Panc1 (cell line): ENCODE data around the gene RIPOR2. TPM values are rescaled to one million over a fixed set of nuclear protein-coding genes. Genes with fewer than 3 reads are reported as not detected.
A peak's percentile ranks its signal among the peaks of the same experiment; 100 is the strongest.

Experiments used
- ATAC-seq: fragments of 200-7000 bp; cut with Tn5 transposase; 2 replicates; pipeline ENCODE4 v1.9.1; 2020; ENCODE audit warnings: mild to moderate bottlenecking, moderate library complexity
- BruUV-seq: library from RNA; stranded (reverse); fragments of 400-500 nt; replicated peaks from 2 replicates; lab custom pipeline; 2021; lab: Mats Ljungman, UMichigan
- CTCF ChIA-PET: fragments of 300-600 bp; sonication (Branson Sonifier 250); formaldehyde crosslinking; loops from one replicate; lab custom pipeline; 2022; ENCODE audit warnings: antibody characterized with exemption; lab: Charles Lee
- POLR2A ChIA-PET: fragments of 300-600 bp; sonication (Branson Sonifier 250); formaldehyde crosslinking; loops from one replicate; lab custom pipeline; 2022; ENCODE audit warnings: antibody characterized with exemption; lab: Charles Lee
- DNase-seq: peaks from one replicate; pipeline ENCODE4 v3.0.0-alpha.2; 2010; ENCODE audit warnings: low read depth, low spot score
- H3K27ac ChIP-seq: 2 replicates; pipeline ENCODE4 v1.5.1; 2011; ENCODE audit warnings: mild to moderate bottlenecking, low read length, inconsistent platforms
- H3K27me3 ChIP-seq: fragments of 200-500 bp; sonication (Bioruptor generic); 2 replicates; pipeline ENCODE4 v1.6.0; 2014; ENCODE audit warnings: low read length, inconsistent platforms; ENCODE audit not compliant: control insufficient read depth, insufficient read depth
- H3K36me3 ChIP-seq: fragments of 200-500 bp; sonication (Bioruptor generic); 2 replicates; pipeline ENCODE4 v1.5.1; 2014; ENCODE audit warnings: inconsistent platforms, mild to moderate bottlenecking, low read length, moderate library complexity; ENCODE audit not compliant: control insufficient read depth, insufficient read depth
- H3K4me1 ChIP-seq: 2 replicates; pipeline ENCODE4 v1.5.1; 2011; ENCODE audit warnings: inconsistent platforms, mild to moderate bottlenecking, low read length, moderate library complexity; ENCODE audit not compliant: control insufficient read depth, insufficient read depth
- H3K4me3 ChIP-seq, 2 experiments: 2 replicates each; pipeline ENCODE4 v1.5.1; 2011 to 2012; ENCODE audit warnings: low read depth in 2 of 2, low read length in 2 of 2, mild to moderate bottlenecking in 2 of 2, inconsistent platforms in 1 of 2, moderate library complexity in 1 of 2
- H3K9me3 ChIP-seq: fragments of 200-500 bp; sonication (Bioruptor generic); 2 replicates; pipeline ENCODE4 v1.5.1; 2014; ENCODE audit warnings: low read depth, mild to moderate bottlenecking, inconsistent platforms, low read length, moderate library complexity; ENCODE audit not compliant: control insufficient read depth, insufficient read depth
- POLR2AphosphoS5 ChIP-seq: IDR thresholded peaks from 2 replicates; pipeline ENCODE4 v1.6.1; 2012; ENCODE audit warnings: mild to moderate bottlenecking, low read depth, low read length, moderate library complexity
- SIN3A ChIP-seq: IDR thresholded peaks from 2 replicates; pipeline ENCODE4 v1.6.1; 2012; ENCODE audit warnings: low read depth, mild to moderate bottlenecking, low read length, moderate library complexity, borderline replicate concordance; ENCODE audit not compliant: insufficient read depth
- TCF7L2 ChIP-seq: IDR thresholded peaks from 2 replicates; pipeline ENCODE4 v1.6.1; 2011; ENCODE audit warnings: mild to moderate bottlenecking, low read depth, low read length, inconsistent platforms
- in situ Hi-C: cut with HindIII; loops from 2 replicates; pipeline ENCODE4 v1.10.0; 2016; ENCODE audit warnings: low sequenced_read_pairs, low pct_unique_long_range_greater_than_20kb
- intact Hi-C: fragments of 100-400 bp; cut with micrococcal nuclease; formaldehyde crosslinking; loops from one replicate; pipeline ENCODE4 v1.10.0; 2022; ENCODE audit not compliant: unreplicated experiment
- total RNA-seq: library from RNA; stranded (reverse); gene quantifications from one replicate; pipeline ENCODE4 v1.2.1, GENCODE V29; 2021; ENCODE audit not compliant: unreplicated experiment
- TF ChIP-seq, protein P1 (sequence below): fragments of 450-650 bp; IDR thresholded peaks from 2 replicates; pipeline ENCODE4 v1.5.1; 2017; ENCODE audit warnings: mild to moderate bottlenecking
- TF ChIP-seq, protein P2 (sequence below), 2 experiments: IDR thresholded peaks; 2 replicates each; pipeline ENCODE4 v1.6.1; 2011 to 2012; ENCODE audit warnings: low read depth in 2 of 2, control low read depth in 1 of 2, low read length in 1 of 2, mild to moderate bottlenecking in 1 of 2, moderate library complexity in 1 of 2; ENCODE audit not compliant: insufficient read depth in 1 of 2

RIPOR2 gene
- total RNA-seq, 1 experiment from 2014 or later, result 0.54 TPM

- Histone ChIP-seq H3K36me3 (no peaks in the 10 kb centered on the region), H3K9me3 (no peaks in the 10 kb centered on the region), H3K4me3 (peak overlapping the region; percentile 26 to 40), H3K27me3 (peaks cover 25% of the 10 kb centered on the region), H3K27ac (no peak overlapping the region), H3K4me1 (peaks cover 6% of the 10 kb centered on the region; the same call in 1 of the 2 replicates)
- no peak for DNase-seq
- in situ Hi-C loops (no loop called here), intact Hi-C loops (no loop called here)
- peak; percentile 42 for ATAC-seq
- ChIA-PET CTCF (no interaction called here), POLR2A (no interaction called here)
- TF ChIP-seq, protein P1, sequence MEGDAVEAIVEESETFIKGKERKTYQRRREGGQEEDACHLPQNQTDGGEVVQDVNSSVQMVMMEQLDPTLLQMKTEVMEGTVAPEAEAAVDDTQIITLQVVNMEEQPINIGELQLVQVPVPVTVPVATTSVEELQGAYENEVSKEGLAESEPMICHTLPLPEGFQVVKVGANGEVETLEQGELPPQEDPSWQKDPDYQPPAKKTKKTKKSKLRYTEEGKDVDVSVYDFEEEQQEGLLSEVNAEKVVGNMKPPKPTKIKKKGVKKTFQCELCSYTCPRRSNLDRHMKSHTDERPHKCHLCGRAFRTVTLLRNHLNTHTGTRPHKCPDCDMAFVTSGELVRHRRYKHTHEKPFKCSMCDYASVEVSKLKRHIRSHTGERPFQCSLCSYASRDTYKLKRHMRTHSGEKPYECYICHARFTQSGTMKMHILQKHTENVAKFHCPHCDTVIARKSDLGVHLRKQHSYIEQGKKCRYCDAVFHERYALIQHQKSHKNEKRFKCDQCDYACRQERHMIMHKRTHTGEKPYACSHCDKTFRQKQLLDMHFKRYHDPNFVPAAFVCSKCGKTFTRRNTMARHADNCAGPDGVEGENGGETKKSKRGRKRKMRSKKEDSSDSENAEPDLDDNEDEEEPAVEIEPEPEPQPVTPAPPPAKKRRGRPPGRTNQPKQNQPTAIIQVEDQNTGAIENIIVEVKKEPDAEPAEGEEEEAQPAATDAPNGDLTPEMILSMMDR, result no peak
- TF ChIP-seq SIN3A, result no peak
- no peak for TF ChIP-seq POLR2AphosphoS5
- TF ChIP-seq TCF7L2, result no peak
- TF ChIP-seq, protein P2, sequence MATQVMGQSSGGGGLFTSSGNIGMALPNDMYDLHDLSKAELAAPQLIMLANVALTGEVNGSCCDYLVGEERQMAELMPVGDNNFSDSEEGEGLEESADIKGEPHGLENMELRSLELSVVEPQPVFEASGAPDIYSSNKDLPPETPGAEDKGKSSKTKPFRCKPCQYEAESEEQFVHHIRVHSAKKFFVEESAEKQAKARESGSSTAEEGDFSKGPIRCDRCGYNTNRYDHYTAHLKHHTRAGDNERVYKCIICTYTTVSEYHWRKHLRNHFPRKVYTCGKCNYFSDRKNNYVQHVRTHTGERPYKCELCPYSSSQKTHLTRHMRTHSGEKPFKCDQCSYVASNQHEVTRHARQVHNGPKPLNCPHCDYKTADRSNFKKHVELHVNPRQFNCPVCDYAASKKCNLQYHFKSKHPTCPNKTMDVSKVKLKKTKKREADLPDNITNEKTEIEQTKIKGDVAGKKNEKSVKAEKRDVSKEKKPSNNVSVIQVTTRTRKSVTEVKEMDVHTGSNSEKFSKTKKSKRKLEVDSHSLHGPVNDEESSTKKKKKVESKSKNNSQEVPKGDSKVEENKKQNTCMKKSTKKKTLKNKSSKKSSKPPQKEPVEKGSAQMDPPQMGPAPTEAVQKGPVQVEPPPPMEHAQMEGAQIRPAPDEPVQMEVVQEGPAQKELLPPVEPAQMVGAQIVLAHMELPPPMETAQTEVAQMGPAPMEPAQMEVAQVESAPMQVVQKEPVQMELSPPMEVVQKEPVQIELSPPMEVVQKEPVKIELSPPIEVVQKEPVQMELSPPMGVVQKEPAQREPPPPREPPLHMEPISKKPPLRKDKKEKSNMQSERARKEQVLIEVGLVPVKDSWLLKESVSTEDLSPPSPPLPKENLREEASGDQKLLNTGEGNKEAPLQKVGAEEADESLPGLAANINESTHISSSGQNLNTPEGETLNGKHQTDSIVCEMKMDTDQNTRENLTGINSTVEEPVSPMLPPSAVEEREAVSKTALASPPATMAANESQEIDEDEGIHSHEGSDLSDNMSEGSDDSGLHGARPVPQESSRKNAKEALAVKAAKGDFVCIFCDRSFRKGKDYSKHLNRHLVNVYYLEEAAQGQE (IDR thresholded peaks at IDR 0.05; ENCODE audit: insufficient read depth in 1 of 2, low read depth in 2 of 2, low read length in 1 of 2), result no peak
- no TSS peak for BruUV-seq
These were observed 25.3 kb downstream of the RIPOR2 start for GRCh38 chr6:24910331-24910960.

GRCh38 chr6:24909241-24910216, 26.2 kb downstream of the RIPOR2 start:
- peaks cover 25% of the 10 kb centered on the region for H3K27me3 ChIP-seq
- BruUV-seq, result no TSS peak
- ChIA-PET CTCF (no interaction called here), POLR2A (no interaction called here)
- no peak for TF ChIP-seq POLR2AphosphoS5
- no peak for TF ChIP-seq SIN3A
- no peak for TF ChIP-seq TCF7L2
- TF ChIP-seq, protein P1, result no peak
- TF ChIP-seq, protein P2 (IDR thresholded peaks at IDR 0.05; ENCODE audit: insufficient read depth in 1 of 2, low read depth in 2 of 2, low read length in 1 of 2), result no peak
- no peak overlapping the region for H3K4me3 ChIP-seq
- ATAC-seq, result no peak
- intact Hi-C loops (no loop called here), in situ Hi-C loops (no loop called here)
- H3K27ac ChIP-seq, result no peak overlapping the region
- peaks cover 6% of the 10 kb centered on the region; the same call in 1 of the 2 replicates for H3K4me1 ChIP-seq
- no peaks in the 10 kb centered on the region for H3K36me3 ChIP-seq
- DNase-seq, result no peak
- no peaks in the 10 kb centered on the region for H3K9me3 ChIP-seq
